ENCODE data around the gene IL16. TPM values are rescaled to one million over a fixed set of nuclear protein-coding genes. Genes with fewer than 3 reads are reported as not detected.
"Not testable (repeated sequence)": the region's sequence is repeated elsewhere in the genome, so short reads cannot be mapped to it uniquely, and the experiment has no call there.

Gene IL16
- total RNA-seq, 1 donor from 2014 or later = 16.5 TPM

- no peak for DNase-seq (ENCODE audit: low spot score)
Observed at GRCh38 chr15:81206018-81206417, 9.3 kb downstream of the IL16 start.

DNA sequence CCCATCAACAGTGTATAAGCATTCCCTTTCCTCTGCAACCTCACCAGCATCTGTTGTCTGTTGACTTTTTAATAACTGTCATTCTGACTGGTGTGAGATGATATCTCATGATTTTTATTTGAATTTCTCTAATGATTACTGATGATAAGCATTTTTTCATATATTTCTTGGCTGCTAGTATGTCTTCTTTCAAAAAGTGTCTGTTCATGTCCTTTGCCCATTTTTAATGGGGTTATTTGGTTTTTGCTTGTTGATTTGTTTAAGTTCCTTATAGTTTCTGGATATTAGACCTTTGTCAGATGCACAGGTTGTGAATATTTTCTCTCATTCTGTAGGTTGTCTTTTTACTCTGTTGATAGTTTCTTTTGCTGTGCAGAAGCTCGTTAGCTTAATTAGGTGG, 11.3 kb downstream of the IL16 start:
- DNase-seq (ENCODE audit: low spot score) = not testable (repeated sequence)

GRCh38 chr15:81209635-81210034, 13.0 kb downstream of the IL16 start:
- no peak for DNase-seq (ENCODE audit: low spot score)

DNA sequence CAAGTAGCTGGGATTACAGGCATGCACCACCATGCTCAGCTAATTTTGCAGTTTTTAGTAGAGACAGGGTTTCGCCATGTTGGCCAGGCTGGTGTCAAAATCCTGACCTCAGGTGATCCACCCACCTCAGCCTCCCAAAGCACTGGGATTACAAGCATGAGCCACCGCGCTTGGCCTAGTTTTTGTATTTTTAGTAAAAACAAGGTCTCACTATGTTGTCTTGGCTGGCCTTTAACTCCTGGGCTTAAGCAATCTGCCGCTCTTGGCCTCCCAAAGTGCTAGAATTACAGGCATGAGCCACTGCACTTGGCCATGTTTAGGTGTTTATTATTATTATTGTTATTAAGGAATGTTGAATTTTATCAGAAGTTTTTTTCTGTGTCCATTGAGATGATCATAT, 14.7 kb downstream of the IL16 start:
- DNase-seq (ENCODE audit: low spot score) = no peak

GRCh38 chr15:81213982-81214381, 17.3 kb downstream of the IL16 start:
- no peak for DNase-seq (ENCODE audit: low spot score)

DNA sequence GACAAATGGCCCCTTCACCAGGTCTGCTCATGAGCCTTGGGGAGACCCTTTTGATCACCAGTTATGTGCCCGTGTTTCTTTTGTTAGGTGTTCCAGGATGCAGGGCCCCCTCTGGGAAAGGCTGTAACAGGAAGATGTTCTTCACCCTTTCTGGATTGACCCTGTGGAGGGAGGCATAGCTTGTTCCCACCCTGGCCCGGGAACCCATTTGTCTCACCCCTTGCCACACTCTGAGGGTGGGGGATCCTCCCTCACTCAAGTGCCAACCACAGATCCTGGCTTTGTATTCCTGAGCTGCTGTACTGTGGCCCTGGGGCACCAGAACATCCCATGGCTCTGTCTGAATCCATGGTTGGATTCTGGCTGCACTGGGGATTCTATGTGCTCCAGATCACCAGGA, 18.9 kb downstream of the IL16 start:
- no peak for DNase-seq (ENCODE audit: low spot score)

- DNase-seq (ENCODE audit: low spot score) = no peak
Observed at GRCh38 chr15:81215983-81216382, 19.3 kb downstream of the IL16 start.

DNA sequence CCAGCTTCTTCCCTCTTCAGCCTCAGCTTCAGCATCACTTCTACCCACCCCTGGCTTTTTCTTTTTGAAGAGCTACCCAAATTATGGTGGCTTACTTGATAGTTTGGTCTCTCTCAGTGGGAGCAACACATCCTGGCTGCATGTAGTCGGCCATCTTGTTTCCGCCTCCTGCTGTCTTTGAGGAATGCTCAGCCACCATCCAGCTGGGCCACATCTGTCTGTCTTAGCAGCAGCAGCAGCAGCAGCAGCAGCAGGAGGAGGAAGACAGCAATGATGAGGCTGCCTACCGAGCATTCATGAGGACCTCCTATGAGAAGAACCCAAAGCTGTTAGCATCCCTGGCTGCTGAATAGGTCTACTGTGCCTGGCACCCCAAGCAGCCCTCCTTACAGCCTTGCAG, 19.7 kb downstream of the IL16 start:
- no peak for DNase-seq (ENCODE audit: low spot score)

GRCh38 chr15:81221449-81221848, 24.8 kb downstream of the IL16 start:
- DNase-seq (ENCODE audit: low spot score) = no peak

GRCh38 chr15:81222007-81222406, 25.3 kb downstream of the IL16 start:
- no peak for DNase-seq (ENCODE audit: low spot score)

- no peak for DNase-seq (ENCODE audit: low spot score)
Observed at GRCh38 chr15:81223346-81223971, 26.8 kb downstream of the IL16 start.

DNA sequence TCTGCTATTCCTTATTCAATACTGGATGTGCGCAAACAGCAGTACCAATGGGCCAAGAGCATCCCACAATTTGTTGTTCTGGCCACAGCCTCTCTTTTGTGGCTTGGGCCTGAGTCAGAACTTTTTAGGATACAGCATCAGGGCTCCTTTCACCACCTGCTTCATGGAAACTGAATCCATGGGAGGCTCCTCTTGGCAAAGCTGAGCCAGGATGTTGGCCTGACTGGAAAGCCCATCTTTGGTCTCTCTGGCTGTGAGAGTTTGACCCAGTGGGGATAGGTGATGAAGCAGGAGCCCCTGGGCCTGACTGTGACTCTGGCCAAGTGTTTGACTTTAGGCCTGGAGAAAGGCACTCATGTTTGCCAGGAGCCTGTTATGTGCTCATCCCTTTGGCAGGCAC, 27.6 kb downstream of the IL16 start:
- DNase-seq (ENCODE audit: low spot score) = no peak

- peak; percentile 25 for DNase-seq (ENCODE audit: low spot score)
Observed at GRCh38 chr15:81225161-81225671, 28.5 kb downstream of the IL16 start.

GRCh38 chr15:81227716-81228115, 31.0 kb downstream of the IL16 start:
- DNase-seq (ENCODE audit: low spot score) = no peak

DNA sequence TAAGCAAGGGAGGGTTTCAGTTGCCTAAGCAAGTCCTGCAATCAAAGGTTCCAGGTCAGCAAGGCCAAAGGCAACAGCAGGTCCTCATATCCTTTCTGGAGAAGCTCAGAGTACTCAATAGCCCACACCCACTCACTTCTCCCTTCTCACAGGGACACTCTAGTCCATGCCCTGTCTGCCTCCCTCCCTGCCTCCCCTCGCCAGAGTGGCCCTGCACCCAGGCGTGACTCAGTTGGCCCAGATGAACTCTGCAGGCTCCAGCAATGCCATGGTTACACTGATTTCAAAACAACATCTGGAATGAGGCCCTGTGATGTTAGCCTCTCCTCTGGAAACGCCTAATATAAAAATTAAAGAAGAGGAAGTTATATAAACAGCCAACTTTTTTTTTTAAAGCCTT, 32.9 kb downstream of the IL16 start:
- DNase-seq (ENCODE audit: low spot score) = no peak

GRCh38 chr15:81235276-81236123, 38.8 kb downstream of the IL16 start:
- no peak for DNase-seq (ENCODE audit: low spot score)

DNA sequence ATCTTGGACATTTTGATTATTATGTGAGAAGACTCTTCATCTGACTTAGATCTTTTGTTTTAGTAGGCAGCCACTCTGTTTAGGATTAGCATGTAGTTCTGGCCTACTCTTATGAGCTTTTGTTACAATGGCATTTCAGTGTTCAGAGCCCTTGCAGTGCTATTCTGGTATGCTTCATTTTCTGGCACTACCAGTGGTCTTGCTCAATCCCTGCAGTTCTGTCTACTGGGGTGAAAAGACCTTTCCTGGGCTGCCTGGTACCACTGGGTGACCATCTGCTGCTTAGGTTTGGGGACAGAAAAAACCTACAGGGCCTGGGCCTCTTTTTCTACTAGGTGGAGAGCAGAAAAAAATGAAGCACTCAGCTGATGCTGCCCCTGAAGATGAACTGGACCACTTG, 42.5 kb downstream of the IL16 start:
- no peak for DNase-seq (ENCODE audit: low spot score)

DNA sequence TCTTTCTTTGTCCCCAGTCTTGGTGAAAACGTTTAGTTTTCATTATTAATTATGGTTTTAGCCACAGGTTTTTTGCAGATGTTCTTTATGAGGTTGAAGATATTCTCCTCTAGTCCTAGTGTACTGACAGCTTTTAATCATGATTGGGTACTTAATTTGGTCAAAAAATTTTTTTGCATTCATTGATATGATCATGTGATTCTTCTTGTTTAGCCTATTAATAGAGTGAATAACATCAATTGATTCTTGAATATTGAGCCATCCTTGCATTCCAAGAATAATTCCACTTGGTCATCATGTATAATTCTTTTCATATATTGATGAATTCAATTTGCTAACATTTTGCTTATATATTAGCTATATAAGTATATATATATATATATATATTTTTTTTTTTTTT, 46.1 kb downstream of the IL16 start:
- no peak for DNase-seq (ENCODE audit: low spot score)

- DNase-seq (ENCODE audit: low spot score) = no peak
Observed at GRCh38 chr15:81244306-81244705, 47.6 kb downstream of the IL16 start.

DNA sequence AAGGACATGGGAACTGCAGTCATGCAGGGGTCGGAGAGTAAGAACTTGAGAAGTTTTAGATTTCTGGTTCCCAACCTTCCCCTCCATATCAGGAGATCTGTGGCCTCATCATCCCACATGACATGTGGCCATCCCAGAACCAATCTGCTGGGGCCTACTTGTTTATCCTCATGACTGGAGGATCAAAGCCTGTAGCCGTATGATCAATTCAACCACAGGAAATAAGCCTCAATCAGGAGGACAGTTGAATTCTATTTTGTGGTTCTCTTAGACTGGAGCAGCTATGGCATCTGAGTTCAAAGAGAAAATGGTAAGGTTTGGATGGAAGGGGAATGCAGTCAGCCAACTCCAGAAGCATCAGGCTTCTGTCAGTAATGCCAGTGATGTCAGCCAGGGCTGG, 57.2 kb downstream of the IL16 start:
- DNase-seq (ENCODE audit: low spot score) = no peak

- DNase-seq (ENCODE audit: low spot score) = no peak
Observed at GRCh38 chr15:81254277-81254915, 57.7 kb downstream of the IL16 start.

GRCh38 chr15:81254916-81255290, 58.2 kb downstream of the IL16 start:
- DNase-seq (ENCODE audit: low spot score) = no peak
